ENCODE data around the gene MFAP3L.

Gene MFAP3L

GRCh38 chr4:170027181-170027829 lies 1.1 kb upstream of the MFAP3L start:
- TF ChIP-seq FOXP2 (optimal IDR thresholded peaks at IDR 0.05; ENCODE audit: borderline replicate concordance, extremely low read depth, extremely low read length, insufficient read depth) (no peak), REST (IDR thresholded peaks at IDR 0.05; ENCODE audit: insufficient read depth in 1 of 2, low read depth in 2 of 2, low read length in 2 of 2) (no peak), POLR2AphosphoS5 (IDR thresholded peaks at IDR 0.05; ENCODE audit: low read depth, low read length) (no peak), TAF1 (IDR thresholded peaks at IDR 0.05; ENCODE audit: borderline replicate concordance, insufficient read depth, low read length) (no peak), SIN3A (IDR thresholded peaks at IDR 0.05; ENCODE audit: borderline replicate concordance, insufficient read depth, low read length) (no peak)

GRCh38 chr4:170025523-170026252 lies 507 bp downstream of the MFAP3L start:
- no peak for TF ChIP-seq SIN3A (IDR thresholded peaks at IDR 0.05; ENCODE audit: borderline replicate concordance, insufficient read depth, low read length)
- no peak for TF ChIP-seq POLR2AphosphoS5 (IDR thresholded peaks at IDR 0.05; ENCODE audit: low read depth, low read length)
- no peak for TF ChIP-seq REST (IDR thresholded peaks at IDR 0.05; ENCODE audit: insufficient read depth in 1 of 2, low read depth in 2 of 2, low read length in 2 of 2)
- no peak for TF ChIP-seq TAF1 (IDR thresholded peaks at IDR 0.05; ENCODE audit: borderline replicate concordance, insufficient read depth, low read length)
- no peak for TF ChIP-seq FOXP2 (optimal IDR thresholded peaks at IDR 0.05; ENCODE audit: borderline replicate concordance, extremely low read depth, extremely low read length, insufficient read depth)

GRCh38 chr4:170022211-170022610 lies 4.0 kb downstream of the MFAP3L start:
- TF ChIP-seq FOXP2 (optimal IDR thresholded peaks at IDR 0.05; ENCODE audit: borderline replicate concordance, extremely low read depth, extremely low read length, insufficient read depth) (no peak), POLR2AphosphoS5 (IDR thresholded peaks at IDR 0.05; ENCODE audit: low read depth, low read length) (no peak), REST (IDR thresholded peaks at IDR 0.05; ENCODE audit: insufficient read depth in 1 of 2, low read depth in 2 of 2, low read length in 2 of 2) (no peak), TAF1 (IDR thresholded peaks at IDR 0.05; ENCODE audit: borderline replicate concordance, insufficient read depth, low read length) (no peak), SIN3A (IDR thresholded peaks at IDR 0.05; ENCODE audit: borderline replicate concordance, insufficient read depth, low read length) (no peak)

GRCh38 chr4:170017252-170017651 lies 8.9 kb downstream of the MFAP3L start:
- TF ChIP-seq FOXP2 (optimal IDR thresholded peaks at IDR 0.05; ENCODE audit: borderline replicate concordance, extremely low read depth, extremely low read length, insufficient read depth) (no peak), REST (IDR thresholded peaks at IDR 0.05; ENCODE audit: insufficient read depth in 1 of 2, low read depth in 2 of 2, low read length in 2 of 2) (no peak), TAF1 (IDR thresholded peaks at IDR 0.05; ENCODE audit: borderline replicate concordance, insufficient read depth, low read length) (no peak), POLR2AphosphoS5 (IDR thresholded peaks at IDR 0.05; ENCODE audit: low read depth, low read length) (no peak), SIN3A (IDR thresholded peaks at IDR 0.05; ENCODE audit: borderline replicate concordance, insufficient read depth, low read length) (no peak)

Data from PFSK-1 (cell line).